Effector CD8-positive, alpha-beta T cell (primary cell): ENCODE results near the gene LRRC32.
A peak's percentile ranks its signal among the peaks of the same experiment; 100 is the strongest.

Source experiments
- DNase-seq: peaks from one replicate; lab custom pipeline; 2025; lab: John Stamatoyannopoulos, UW

The LRRC32 gene

DNA sequence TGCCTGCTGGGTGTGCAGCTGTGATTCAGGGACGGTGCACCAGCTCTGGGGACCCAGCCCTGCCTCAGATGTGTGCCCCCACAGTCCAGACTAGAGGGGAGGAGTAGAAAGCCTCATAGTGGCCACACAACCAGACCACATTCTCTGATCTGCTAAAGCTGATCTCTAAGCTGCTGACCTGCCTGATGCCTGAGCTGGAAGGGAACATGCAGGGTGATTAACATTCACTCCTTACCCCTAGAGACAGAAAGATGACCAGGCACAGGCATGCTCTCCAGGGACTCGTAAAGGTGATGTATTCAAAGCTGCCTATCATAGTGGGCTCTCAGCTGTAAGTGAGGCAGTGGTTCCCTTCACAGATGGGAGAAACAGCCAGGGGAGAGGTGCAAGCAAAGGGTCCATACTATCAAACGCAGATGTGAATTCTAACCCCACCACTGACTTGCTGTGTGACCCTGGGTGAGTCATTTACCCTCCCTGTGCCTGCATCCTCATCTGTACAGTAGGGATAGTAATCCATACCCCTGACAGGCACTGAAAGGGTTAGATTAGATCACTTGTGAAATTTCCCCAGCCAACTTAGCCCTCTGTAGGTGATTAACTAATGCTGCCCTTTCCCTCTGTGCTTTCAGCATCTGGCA is 29.0 kb upstream of the LRRC32 start:
- no peak for DNase-seq

DNA sequence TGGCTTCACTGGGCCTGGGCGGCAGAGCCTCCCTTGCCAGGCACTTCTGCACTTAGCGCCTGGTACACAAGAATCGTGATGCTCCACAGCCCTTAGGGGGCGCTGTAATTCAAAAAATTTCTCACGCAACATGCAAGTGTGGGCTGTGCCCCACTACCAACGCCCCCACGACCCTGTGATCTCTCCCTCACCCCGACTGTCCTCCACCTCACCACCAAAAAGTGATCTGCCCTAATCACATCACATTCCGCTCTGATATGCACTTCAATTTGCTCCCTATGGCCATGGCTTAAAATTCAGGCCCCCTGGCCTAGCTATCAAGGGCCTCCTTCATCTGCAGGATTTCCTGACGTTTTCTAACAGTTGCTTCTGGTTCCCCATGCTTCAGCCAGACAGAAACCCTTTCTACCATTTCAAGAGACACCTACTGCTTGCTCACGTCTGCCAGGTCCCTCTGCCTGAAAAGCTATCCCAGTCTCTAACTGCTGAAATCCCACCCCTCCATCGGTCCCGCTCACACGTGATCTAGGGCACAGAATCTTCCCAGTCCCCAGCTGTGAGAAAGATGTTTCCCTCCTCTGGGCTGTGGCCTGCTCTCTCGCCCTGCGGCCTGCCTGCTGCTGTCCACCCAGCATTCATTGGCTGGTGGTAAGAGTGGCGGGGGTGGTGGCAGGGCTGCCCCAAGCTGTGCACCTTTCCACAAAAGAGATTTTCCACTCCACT is 27.9 kb upstream of the LRRC32 start:
- no peak for DNase-seq

DNA sequence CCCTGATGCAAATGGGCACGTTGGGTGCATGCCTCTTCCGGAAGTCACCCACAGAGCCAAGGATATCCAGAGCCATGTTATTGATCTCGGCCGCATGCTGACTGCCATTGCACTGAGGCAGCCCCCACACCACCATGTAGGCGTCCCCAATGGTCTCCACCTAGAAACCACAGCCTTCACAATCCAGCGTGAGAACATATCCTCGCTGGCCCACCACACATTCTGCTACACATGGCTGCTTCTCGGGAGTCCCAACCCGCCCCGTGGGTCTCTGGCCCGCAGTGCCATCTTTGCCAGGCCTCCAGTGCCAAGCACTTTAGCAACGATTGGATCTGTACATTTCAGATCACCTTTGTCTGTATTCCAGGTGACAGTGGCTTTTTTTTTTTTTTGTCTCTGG is 26.2 kb upstream of the LRRC32 start:
- DNase-seq: no peak

DNA sequence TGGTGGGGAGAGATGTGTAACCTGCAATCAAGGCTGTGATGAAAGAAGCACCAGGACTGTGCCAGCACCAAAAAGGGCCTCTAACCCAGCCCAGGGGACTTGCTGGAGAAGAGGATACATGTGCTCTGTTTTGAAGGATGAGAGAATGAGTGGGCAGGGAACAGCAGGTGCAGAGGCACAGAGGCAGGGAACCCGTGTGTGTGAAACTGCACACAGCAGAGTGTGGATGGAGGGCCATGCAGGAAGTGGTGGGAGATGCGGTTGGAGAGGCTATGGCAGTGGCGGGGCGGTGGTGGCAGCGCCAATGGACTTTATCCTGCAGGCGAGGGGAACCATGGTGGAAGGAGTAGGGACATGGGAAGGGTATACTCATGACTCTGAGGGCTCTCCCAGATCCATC is 25.2 kb upstream of the LRRC32 start:
- DNase-seq: no peak

DNA sequence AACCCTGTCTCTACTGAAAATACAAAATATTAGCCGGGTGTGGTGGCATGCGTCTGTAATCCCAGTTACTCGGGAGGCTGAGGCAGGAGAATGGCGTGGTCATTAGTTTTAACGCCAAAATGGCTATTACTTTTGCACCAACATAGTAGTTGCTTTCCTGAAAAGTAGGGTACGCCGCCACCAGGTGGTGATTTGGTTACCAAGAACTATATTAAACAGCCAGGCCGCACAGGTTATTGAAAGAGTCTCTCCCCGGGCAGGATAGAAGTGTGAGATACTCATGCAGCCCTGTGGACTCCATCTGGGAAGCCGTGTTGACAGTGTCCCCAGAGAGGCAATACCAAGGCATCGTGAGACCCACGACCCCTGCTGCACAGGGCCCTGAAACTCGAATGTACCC is 24.6 kb upstream of the LRRC32 start:
- DNase-seq: no peak

DNA sequence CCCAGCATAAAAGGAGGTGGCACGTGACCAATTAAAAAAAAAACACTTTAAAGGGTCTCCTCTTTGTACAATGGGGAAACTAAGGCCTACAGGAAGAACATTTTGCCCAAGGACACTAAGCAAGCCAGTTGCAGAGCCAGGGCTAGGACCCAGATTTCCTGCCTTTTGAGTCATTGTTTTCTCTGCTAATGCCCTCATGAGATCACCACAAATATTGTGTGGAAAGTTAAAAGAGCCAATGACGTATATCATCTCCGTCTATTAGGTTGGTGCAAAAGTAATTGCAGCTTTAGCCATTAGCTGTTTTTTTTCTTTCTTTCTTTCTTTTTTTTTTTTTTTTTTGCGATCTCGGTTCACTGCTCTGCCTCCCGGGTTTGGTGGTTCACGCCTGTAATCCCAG is 24.1 kb upstream of the LRRC32 start:
- DNase-seq: no peak

DNA sequence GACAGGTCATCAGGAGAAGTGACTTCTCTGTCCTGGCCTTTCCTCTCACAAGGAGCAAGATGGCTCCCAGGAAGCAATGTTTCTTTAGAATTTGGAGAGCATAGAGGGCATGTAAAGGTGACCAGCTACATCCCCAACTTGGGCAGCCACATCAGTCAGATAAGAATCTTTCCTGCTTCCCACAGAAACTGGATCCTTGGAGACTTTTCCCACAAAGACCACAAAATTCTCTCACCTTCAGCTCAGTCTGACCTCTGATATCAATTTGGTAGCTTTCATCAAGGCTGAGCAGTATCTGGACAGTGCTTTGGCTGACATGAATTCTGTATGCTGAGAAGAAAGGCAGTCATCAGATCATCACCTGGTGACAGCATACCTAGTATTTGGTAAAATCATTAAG is 23.3 kb upstream of the LRRC32 start:
- no peak for DNase-seq

DNA sequence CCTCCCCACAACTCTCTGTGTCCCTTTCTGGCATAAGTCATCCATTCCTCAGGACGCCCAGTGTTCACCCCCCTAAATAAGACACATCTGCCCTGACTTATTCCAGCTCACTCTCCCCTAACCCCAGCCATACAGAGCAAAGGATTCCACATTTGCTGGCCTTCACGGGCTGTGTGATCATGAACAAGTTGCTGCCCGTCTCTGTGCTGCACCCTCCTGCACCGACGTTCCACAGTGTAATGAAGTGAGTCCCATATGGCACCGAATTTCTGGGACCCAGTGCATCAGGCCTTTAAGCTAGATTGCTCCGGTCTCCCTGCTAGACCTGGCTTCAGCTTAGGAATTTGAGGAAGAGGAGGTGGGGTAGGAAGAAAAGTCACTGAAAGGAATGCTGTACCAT is 22.4 kb upstream of the LRRC32 start:
- no peak for DNase-seq

DNA sequence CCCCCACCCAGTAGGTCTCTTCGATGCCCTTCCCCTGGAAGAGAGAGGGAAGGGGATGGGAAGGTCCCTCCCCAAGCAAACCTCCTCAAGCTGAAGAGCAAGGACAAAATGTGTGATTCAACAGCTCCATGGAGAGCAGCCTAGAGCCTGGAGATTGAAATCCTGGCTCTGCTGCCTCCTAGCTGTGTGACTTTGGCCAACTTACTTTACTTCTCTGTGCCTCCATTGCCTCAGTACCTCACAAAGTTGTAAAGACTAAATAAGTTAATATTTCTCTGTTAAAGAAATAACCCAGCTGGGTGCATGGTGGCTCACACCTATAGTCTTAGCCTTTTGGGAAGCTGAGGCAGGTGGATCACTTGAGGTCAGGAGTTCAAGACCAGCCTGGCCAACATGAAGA is 21.1 kb upstream of the LRRC32 start:
- no peak for DNase-seq

DNA sequence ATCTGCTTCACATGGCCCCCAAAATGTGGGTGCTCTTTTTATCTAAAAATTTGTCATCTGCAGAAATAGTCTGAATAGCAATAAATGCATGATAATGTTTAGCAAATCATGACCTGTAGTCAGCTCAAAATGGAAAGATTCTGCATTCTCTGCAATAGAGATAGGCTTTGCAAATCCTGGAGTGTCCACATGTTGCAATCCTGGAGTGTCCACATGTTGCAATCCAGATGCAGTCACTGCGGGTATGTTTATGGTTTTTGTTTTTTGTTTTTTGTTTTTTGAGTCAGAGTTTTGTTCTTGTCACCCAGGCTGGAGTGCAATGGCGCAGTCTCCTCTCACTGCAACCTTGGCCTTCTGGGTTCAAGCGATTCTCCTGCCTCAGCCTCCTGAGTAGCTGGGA is 20.2 kb upstream of the LRRC32 start:
- no peak for DNase-seq

DNA sequence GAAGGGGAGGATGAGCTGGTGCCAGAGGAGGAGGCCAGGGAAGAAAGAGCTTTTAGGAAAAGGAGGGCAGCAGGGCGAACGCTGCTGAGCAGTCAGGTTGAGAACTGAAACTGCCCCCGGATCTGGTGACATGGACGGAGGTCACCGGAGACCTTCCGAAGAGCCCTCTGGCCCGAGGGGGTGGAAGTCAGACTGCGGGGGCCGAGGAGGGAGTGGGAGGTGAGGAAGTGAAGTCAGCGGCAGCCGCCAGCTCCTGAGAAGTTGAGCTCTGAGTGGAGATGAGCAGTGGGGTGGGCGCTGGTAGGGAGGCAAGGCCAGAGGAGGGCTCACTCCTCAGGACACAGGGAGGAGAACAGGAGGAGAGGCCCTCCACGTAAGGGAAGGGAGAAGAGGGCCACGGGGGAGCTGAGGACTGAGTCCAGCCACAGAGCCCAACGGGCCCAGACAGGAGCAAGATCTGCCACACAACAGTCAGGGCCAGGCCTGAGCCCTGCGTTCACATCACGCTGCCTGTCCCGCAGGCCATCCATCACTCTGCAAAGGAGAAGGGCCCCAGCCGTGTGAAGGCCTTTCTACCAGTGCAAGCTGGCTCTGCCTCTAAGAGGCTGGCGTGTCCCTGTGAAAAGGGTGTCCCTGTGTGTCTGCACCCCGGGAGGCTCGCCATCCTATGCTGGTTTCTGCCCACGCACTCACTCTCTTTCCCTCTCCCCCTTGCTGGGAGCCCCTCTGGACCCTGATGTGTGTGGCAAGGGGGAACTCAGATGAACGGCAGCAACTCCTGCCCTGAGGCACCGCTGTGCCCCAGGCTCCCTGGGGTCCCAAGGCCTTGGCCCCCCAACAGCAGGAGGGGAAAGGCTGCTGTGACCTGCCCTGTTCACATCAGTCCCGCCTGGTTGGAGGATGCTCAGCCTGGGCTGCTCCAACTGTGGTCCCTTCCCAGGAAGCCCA is 19.0 kb upstream of the LRRC32 start:
- no peak for DNase-seq

DNA sequence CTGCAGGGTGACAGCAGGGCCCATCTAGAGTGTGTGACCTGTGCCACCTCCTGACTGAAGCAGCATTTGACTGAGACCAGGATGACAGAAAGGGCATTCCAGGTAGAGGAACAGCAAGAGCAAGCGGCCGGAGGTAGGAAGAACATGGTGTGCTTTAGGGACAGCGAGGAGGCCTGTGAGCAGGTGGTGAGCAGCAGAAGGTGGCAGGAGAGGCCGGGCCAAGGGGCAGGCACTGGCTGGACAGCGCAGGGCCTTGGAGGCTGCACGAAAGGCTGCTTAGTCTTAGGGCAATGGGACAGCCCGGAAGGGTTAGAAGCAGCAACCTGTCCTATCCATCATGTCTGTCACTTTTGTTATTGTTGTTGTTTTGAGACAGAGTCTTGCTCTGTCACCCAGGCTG is 17.6 kb upstream of the LRRC32 start:
- no peak for DNase-seq

DNA sequence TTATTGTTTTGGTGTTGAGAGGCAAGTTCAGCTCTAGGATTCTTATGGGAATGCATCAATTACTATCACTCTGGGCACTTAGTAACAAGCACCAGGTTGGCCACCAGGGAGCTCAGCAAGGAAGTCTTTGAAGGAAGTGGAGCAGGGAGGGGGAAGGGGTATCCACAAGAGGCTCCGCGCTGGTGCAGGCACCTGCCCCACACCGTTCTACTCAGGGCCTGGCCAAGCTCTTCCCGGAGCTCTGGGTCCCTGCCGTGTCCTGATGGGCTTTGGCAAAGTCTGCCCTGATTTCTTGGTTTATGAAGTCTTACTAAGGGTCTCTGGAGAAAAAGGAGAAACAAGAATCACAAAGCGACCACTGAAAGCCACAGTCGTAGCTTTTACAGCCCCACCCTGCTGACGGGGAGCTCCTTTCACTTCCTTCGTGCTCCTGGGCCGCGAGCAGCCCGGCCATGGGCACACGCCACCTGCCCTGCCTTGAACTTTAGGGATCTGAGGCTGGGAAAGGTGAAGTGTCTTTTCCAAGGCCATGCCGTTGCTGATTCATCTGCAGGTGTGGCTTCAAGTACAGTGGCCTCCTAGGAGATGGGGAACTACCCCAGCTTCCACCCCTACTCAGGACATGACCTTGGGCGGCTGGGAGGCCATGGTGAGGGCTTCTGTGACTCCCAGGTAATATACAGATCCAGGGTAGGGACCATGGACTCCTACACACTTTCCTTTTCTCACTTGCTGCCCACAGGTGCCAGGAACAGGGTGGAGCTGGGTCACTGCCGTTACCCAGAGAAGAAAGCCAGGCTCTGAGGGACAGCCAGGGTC is 15.9 kb upstream of the LRRC32 start:
- DNase-seq: no peak

DNA sequence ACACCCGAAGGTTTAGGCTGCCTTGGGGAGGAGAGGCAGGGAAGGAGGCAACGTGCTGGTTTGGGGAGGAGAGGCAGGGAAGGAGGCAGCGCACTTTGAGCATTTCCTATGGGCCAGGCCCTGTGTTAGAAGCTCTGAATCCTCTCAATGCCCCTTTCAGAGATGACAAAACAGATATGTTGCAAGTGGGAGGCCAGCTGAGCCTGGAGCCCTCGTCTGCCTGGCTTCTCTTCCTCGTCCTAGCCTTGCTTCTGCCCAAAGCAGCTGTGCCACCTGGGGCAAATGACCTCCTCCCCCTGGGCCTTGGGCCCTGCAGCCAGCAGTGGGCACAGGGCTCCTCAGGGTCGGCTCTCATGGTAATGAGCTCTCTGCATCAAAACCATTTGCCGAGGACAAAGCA is 15.3 kb upstream of the LRRC32 start:
- no peak for DNase-seq

DNA sequence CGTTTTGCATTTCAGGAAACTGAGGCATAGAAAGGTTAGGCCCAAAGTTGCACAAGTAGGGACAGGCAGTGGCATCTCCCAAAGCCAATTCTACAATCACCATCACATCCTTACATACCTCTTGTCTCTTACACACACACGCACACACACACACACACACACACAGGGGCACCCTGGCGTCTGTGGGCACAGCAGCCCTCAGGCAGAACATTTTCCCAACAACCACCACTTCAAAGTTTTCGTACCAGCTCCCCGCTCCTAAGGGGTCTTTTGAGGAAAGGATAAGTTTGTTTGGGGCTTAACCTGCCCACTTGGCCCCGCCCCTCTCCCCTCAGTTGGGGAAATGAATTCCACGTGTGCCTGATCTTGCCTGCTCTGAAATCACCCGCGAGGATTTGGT is 14.7 kb upstream of the LRRC32 start:
- DNase-seq: no peak

DNA sequence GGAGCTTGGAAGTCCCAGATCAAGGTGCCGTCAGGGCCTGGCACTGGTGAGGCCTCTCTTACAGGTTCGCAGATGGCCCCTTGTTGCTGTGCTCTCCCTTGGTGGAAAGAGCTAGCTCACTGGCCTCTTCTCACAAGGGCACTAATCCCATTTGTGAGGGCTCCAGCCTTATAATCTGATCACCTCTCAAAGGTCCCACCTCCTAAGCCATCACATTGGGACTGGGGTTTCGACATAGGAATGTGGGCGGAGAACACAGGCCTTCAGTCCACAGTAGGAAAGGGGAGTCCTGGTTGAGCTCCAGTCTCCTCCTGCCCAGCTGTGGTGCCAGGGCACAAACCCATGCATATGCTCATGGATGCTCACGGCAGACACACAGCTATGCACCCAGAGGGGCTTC is 14.0 kb upstream of the LRRC32 start:
- no peak for DNase-seq

DNA sequence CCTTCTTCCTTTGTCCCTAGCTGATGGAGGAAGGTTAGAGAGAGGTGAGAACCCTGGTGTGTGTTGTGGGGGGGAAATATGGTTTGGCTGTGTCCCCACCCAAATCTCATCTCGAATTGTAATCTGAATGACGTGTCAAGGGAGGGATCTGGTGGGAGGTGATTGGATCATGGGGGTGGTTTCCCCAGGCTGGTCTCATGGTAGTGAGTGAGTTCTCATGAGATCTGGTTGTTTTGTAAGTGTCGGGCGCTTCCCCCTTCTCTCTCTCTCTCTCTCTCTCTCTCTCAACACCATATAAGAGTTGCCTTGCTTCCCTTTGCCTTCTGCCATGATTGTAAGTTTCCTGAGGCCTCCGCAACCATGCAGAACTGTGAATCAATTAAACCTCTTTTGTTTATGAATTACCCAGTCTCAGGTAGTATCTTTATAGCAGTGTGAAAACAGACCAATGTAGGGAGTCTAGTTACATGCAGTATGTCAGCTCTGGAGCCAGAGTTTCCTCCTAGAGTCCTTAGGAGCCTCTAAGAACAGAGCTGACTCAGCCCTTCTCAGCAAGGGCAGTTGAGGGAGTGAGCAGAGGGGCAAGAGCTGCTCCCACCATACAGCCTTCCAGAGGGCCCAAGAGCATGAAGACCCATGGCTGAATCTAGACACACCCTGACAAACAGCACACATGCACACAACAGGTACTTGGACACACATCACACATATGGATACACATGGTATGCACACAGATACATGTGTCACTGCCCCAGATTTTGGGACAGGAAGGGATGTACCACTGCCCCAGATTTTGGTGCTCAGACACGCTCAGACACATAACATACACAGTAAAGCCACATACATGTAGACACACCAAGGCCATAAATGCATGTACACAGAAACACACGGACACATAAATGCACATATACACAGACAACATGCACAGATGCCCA is 12.9 kb upstream of the LRRC32 start:
- DNase-seq: no peak

DNA sequence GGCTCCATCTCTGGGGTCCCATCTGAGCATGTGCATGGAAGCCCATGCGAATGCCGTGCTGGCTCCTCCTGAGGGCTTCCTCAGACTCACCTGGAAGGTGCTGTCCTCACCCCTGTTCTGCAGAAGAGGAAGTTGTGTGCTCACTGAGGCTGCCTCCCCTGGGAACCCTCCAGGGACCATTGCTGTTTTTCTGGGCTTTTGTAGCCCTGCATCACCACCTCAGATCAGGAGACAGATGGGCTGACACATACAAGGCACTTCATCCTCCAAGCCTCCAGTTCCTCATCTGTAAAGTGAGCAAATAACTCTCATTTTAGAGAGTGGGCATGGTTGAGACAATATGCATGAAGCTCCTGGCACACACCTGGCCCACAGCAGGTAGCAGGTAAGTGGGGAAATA is 12.1 kb upstream of the LRRC32 start:
- DNase-seq: no peak

DNA sequence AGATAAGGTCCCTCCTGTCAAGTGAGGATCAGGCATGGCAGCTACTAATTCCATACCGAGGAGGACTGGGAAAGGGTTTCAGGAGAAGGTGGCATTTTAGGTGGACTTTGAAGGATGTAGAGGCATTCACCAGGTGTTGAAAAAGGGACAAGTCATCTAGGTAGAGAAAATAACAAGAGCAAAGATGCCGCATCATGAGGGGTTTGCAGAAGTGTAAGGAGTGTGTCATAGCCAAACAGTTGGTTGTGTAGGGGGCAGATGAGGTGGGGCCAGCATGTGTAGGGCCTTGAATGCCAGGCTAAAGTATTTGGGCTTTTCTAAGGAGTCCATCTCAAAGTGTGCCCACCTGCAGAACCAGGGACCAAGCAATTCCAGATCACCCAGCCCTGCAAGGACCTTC is 11.6 kb upstream of the LRRC32 start:
- DNase-seq: no peak

DNA sequence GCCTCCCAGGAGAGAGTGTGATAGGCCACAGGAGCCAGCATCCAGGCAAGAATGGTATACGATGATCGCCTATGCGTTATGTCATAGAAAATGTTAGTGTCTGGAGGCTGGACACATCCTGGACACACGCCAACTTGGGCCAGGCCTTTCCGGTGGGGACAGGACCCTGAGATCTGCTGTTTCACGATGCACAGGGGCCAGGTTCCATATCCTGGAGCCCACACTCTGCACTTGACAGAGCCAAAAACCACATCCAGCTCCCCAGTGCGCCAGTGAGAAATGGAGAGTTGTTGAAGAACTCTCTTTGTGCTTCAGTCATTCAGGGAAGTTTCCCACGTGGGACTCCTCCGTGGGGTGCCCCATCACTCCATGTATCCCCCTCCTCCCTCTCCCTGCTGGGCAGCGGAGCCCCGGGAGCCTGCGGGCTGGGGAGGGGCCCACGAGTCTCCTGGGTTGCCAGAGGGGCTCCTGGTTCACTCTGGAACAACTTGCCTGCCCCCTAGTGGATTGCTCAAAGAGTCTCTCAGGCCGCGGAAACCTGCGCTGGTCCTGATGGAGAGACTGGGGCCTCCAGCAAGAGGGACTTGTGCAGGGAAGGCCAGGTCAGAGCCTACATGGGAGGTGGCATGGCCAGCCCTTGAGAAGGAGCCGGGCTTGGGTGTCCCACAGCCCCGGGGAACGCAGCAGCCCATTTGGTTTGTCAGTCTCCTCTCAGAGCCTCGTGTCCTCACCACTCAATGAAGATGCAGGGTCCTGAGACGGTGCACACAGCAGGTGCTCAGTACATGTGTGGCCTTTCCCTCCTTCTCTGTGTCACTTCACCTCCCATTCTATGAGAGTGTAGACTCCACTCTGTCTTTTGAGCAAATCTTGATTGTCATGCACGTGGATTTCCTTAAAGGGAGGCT is 10.2 kb upstream of the LRRC32 start:
- DNase-seq: peak; percentile 15
